H1 (cell line): Measurements from ENCODE around the gene CFH. TPM values are rescaled to one million over a fixed set of nuclear protein-coding genes. Genes with fewer than 3 reads are reported as not detected.
A peak's percentile ranks its signal among the peaks of the same experiment; 100 is the strongest.

Experiments
- CTCF ChIA-PET: fragments of 300-600 bp; sonication (Branson Sonifier 250); formaldehyde crosslinking; loops from one replicate; lab custom pipeline; 2021; ENCODE audit not compliant: partially characterized antibody; lab: Charles Lee
- POLR2A ChIA-PET: fragments of 300-600 bp; sonication (Branson Sonifier 250); formaldehyde crosslinking; loops from one replicate; lab custom pipeline; 2021; ENCODE audit warnings: inconsistent platforms; ENCODE audit not compliant: partially characterized antibody; lab: Charles Lee
- DNase-seq, 2 experiments: peaks; one replicate each; pipeline versions ENCODE4 v3.0.0 to v3.0.0-alpha.2; 2010 to 2022; ENCODE audit warnings: low spot score in 2 of 2, low read depth in 1 of 2, mixed read lengths in 1 of 2
- FAIRE-seq: peaks from 2 replicates; lab custom pipeline; 2011; peaks lifted over from hg19 to GRCh38; lab: Jason Lieb, UNC
- H2AFZ ChIP-seq: 2 replicates; pipeline ENCODE4 v1.8.1; 2012; ENCODE audit warnings: low read length, inconsistent platforms
- H2AK5ac ChIP-seq: 2 replicates; pipeline ENCODE4 v1.6.1; 2013; ENCODE audit warnings: low read depth, low read length
- H2BK120ac ChIP-seq: replicated peaks from 2 replicates; pipeline ENCODE3; 2013; ENCODE audit warnings: low read depth, low read length, inconsistent platforms
- H2BK12ac ChIP-seq: 2 replicates; pipeline ENCODE4 v1.6.1; 2013; ENCODE audit warnings: low read depth, low read length
- H2BK15ac ChIP-seq: 2 replicates; pipeline ENCODE4 v1.6.1; 2013; ENCODE audit warnings: low read length
- H2BK20ac ChIP-seq: 2 replicates; pipeline ENCODE4 v1.6.1; 2013; ENCODE audit warnings: low read length
- H2BK5ac ChIP-seq: 2 replicates; pipeline ENCODE4 v1.6.1; 2013; ENCODE audit warnings: low read depth, low read length
- H3K14ac ChIP-seq: 2 replicates; pipeline ENCODE4 v1.6.1; 2013; ENCODE audit warnings: inconsistent platforms; ENCODE audit not compliant: insufficient read length
- H3K18ac ChIP-seq: 2 replicates; pipeline ENCODE4 v1.6.1; 2013; ENCODE audit warnings: low read length; ENCODE audit errors: extremely low read depth
- H3K23ac ChIP-seq: 2 replicates; pipeline ENCODE4 v1.6.1; 2013; ENCODE audit warnings: inconsistent platforms; ENCODE audit not compliant: insufficient read length
- H3K23me2 ChIP-seq: 2 replicates; pipeline ENCODE4 v1.6.1; 2013; ENCODE audit warnings: low read depth, low read length
- H3K27ac ChIP-seq: 2 replicates; pipeline ENCODE4 v1.6.1; 2011; ENCODE audit warnings: low read depth, low read length, inconsistent platforms
- H3K27me3 ChIP-seq, 4 experiments: replicated peaks in 1 of 4; 1 replicate in 1 of 4; 2 replicates in 3 of 4; pipeline versions ENCODE4 v1.6.1 to v1.8.1; 2011 to 2013; ENCODE audit warnings: low read length in 3 of 4, mild to moderate bottlenecking in 3 of 4, inconsistent platforms in 2 of 4, mixed read lengths in 2 of 4, moderate library complexity in 1 of 4; ENCODE audit not compliant: control insufficient read depth in 3 of 4, insufficient read depth in 3 of 4; ENCODE audit errors: extremely low read depth in 1 of 4
- H3K36me3 ChIP-seq, 4 experiments: 2 replicates each; pipeline versions ENCODE4 v1.6.1 to v1.8.1; 2011 to 2013; ENCODE audit warnings: mild to moderate bottlenecking in 4 of 4, low read length in 3 of 4, moderate library complexity in 2 of 4, control low read depth in 1 of 4, inconsistent platforms in 1 of 4; ENCODE audit not compliant: insufficient read depth in 4 of 4, control insufficient read depth in 2 of 4
- H3K4ac ChIP-seq: replicated peaks from 2 replicates; pipeline ENCODE3; 2013; ENCODE audit warnings: low read length, low read depth, mixed read lengths, inconsistent platforms; ENCODE audit not compliant: insufficient read length
- H3K4me1 ChIP-seq, 4 experiments: replicated peaks in 1 of 4; 1 replicate in 1 of 4; 2 replicates in 3 of 4; pipeline versions ENCODE4 v1.6.1 to v1.8.1; 2011 to 2013; ENCODE audit warnings: low read length in 3 of 4, inconsistent platforms in 2 of 4, mixed read lengths in 1 of 4; ENCODE audit not compliant: insufficient read depth in 4 of 4, control insufficient read depth in 3 of 4
- H3K4me2 ChIP-seq, 2 experiments: 2 replicates each; pipeline versions ENCODE4 v1.6.1 to v1.8.1; 2011 to 2013; ENCODE audit warnings: low read depth in 2 of 2, low read length in 2 of 2, control low read depth in 1 of 2, inconsistent platforms in 1 of 2, mild to moderate bottlenecking in 1 of 2; ENCODE audit not compliant: insufficient read depth in 1 of 2
- H3K4me3 ChIP-seq, 4 experiments: fragments of 200-600, 300-600 bp in 1 of 4; sonication (generic), shearing (Covaris generic), sonication (Bioruptor Twin) in 1 of 4; 2 replicates each; pipeline versions ENCODE4 v1.5.1 to v1.8.1; 2011 to 2016; ENCODE audit warnings: low read length in 4 of 4, low read depth in 3 of 4, control low read depth in 2 of 4, inconsistent platforms in 2 of 4, mild to moderate bottlenecking in 2 of 4, mixed read lengths in 1 of 4, moderate library complexity in 1 of 4; ENCODE audit not compliant: insufficient read depth in 2 of 4; ENCODE audit errors: extremely low read depth in 1 of 4
- H3K56ac ChIP-seq: replicated peaks from 2 replicates; pipeline ENCODE3; 2013; ENCODE audit warnings: low read depth, mild to moderate bottlenecking, mixed read lengths, low read length, inconsistent platforms; ENCODE audit not compliant: insufficient read length
- H3K79me1 ChIP-seq: 2 replicates; pipeline ENCODE4 v1.6.1; 2013; ENCODE audit warnings: low read depth, low read length, control low read depth
- H3K79me2 ChIP-seq, 2 experiments: 2 replicates each; pipeline versions ENCODE4 v1.6.1 to v1.8.1; 2012 to 2013; ENCODE audit warnings: low read length in 2 of 2, mild to moderate bottlenecking in 2 of 2, inconsistent platforms in 1 of 2; ENCODE audit not compliant: insufficient read depth in 2 of 2, control insufficient read depth in 1 of 2
- H3K9ac ChIP-seq, 4 experiments: replicated peaks in 1 of 4; 1 replicate in 1 of 4; 2 replicates in 3 of 4; pipeline versions ENCODE4 v1.6.1 to v1.8.1; 2011 to 2013; ENCODE audit warnings: low read depth in 3 of 4, low read length in 3 of 4, control low read depth in 2 of 4, mild to moderate bottlenecking in 2 of 4, moderate library complexity in 2 of 4, inconsistent platforms in 1 of 4; ENCODE audit errors: extremely low read depth in 1 of 4
- H3K9me3 ChIP-seq, 2 experiments: 2 replicates each; pipeline versions ENCODE4 v1.6.1 to v1.8.1; 2012 to 2013; ENCODE audit warnings: mild to moderate bottlenecking in 2 of 2, moderate library complexity in 2 of 2, control low read depth in 1 of 2, inconsistent platforms in 1 of 2, low read depth in 1 of 2, low read length in 1 of 2, mixed read lengths in 1 of 2; ENCODE audit not compliant: insufficient read depth in 2 of 2
- H4K20me1 ChIP-seq, 2 experiments: replicated peaks in 1 of 2; 2 replicates each; pipeline versions ENCODE3 to v1.8.1; 2011 to 2013; ENCODE audit warnings: inconsistent platforms in 2 of 2, low read length in 2 of 2, mild to moderate bottlenecking in 1 of 2; ENCODE audit not compliant: insufficient read depth in 2 of 2, control insufficient read depth in 1 of 2
- H4K5ac ChIP-seq: 2 replicates; pipeline ENCODE4 v1.6.1; 2013; ENCODE audit warnings: low read length, low read depth, mixed read lengths, inconsistent platforms; ENCODE audit not compliant: insufficient read length
- H4K8ac ChIP-seq: 2 replicates; pipeline ENCODE4 v1.8.0; 2013; ENCODE audit warnings: mild to moderate bottlenecking, moderate library complexity, low read length, inconsistent platforms; ENCODE audit not compliant: insufficient read depth; ENCODE audit errors: extremely low read depth
- H4K91ac ChIP-seq: replicated peaks from 2 replicates; pipeline ENCODE3; 2013; ENCODE audit warnings: low read length, mixed read lengths, inconsistent platforms; ENCODE audit not compliant: insufficient read length
- TAF7 ChIP-seq: optimal IDR thresholded peaks from 2 replicates; pipeline ENCODE3; 2011; ENCODE audit warnings: low read depth, mild to moderate bottlenecking, inconsistent platforms, low read length, moderate library complexity, borderline replicate concordance
- WGBS, 2 experiments: shearing (Covaris generic) in 1 of 2; methylation state at CpG; one replicate each; pipeline versions ENCODE4 v1.1.6 to v1.1.7; 2013 to 2015; ENCODE audit warnings: low lambda C conversion rate in 2 of 2, mixed read lengths in 2 of 2, inconsistent platforms in 1 of 2, low coverage in 1 of 2, missing lambda C conversion rate in 1 of 2; ENCODE audit not compliant: insufficient replicate concordance in 2 of 2, insufficient coverage in 1 of 2, insufficient read length in 1 of 2; ENCODE audit errors: extremely low coverage in 1 of 2, missing lambda C conversion rate in 1 of 2; 5-methylcytosine and 5-hydroxymethylcytosine counted together
- polyA plus RNA-seq, 7 experiments: library from polyadenylated mRNA; depleted of rRNA in 3 of 7; stranded (reverse) in 5 of 7; unstranded in 2 of 7; fragments of >200 nt in 5 of 7; fragments of 200-250 nt in 2 of 7; gene quantifications; 1 replicate in 5 of 7; 2 replicates in 1 of 7; 4 replicates in 1 of 7; pipeline versions ENCODE4 v1.2.1 to v1.2.3, GENCODE V29; 2011 to 2013; ENCODE audit warnings: missing spikeins in 2 of 7, mixed read lengths in 2 of 7
- total RNA-seq: library from RNA; stranded (reverse); fragmentation: NEBNext Ultra II Directional; extraction: Animal tissue kit (Norgen Biotek cat#: 25700); gene quantifications from 2 replicates; pipeline ENCODE4 v1.2.1, GENCODE V29; 2021

CFH gene
- total and polyA plus RNA-seq, 2 of the 8 experiments (the other 6 are each of a cell fraction or from before 2014, with no cell fraction given): not detected

- CTCF ChIA-PET: interaction anchor here (1.3 kb wide), 1 partner anchor 19 kb away, joined by 5 read pairs; no protein-coding TSS in a partner anchor
- peak overlapping the region; percentile 82 to 85 for H3K4me2 ChIP-seq
- TF ChIP-seq TAF7: peak; percentile 47
These were observed 43.9 kb upstream of the CFH start for GRCh38 chr1:196607981-196608380.

More at GRCh38 chr1:196607981-196608380, 43.9 kb upstream of the CFH start:
- H2BK120ac ChIP-seq: peak overlapping the region; percentile 76
- peaks cover 0 to 4% (median 0%) of the 10 kb centered on the region in 4 experiments; a peak in 1 of 8 replicates for H3K36me3 ChIP-seq
- H3K14ac ChIP-seq: no peak overlapping the region
- peak overlapping the region; percentile 86 for H3K23ac ChIP-seq
- no peaks in the 10 kb centered on the region for H3K9me3 ChIP-seq
- peak overlapping the region; percentile 12 for H3K4ac ChIP-seq
- peak overlapping the region; percentile 85 for H3K27ac ChIP-seq
- H2BK5ac ChIP-seq: peak overlapping the region; percentile 99
- POLR2A ChIA-PET: interaction anchor here (0.7 to 3.1 kb wide), 17 partner anchors 8 to 889 kb away, joined by 3 to 18 read pairs (median 5); no protein-coding TSS in a partner anchor
- H4K5ac ChIP-seq: peak overlapping the region; percentile 99
- H2AFZ ChIP-seq: peak overlapping the region; percentile 95
- H2BK15ac ChIP-seq: peak overlapping the region; percentile 23; the same call in 1 of the 2 replicates
- no peak overlapping the region; the same call in 1 of the 2 replicates for H2AK5ac ChIP-seq
- peaks cover 6% of the 10 kb centered on the region; the same call in 1 of the 2 replicates for H3K23me2 ChIP-seq
- no peak overlapping the region for H2BK20ac ChIP-seq
- peaks cover 0 to 10% (median 8%) of the 10 kb centered on the region in 4 experiments; a peak in 5 of 7 replicates for H3K4me1 ChIP-seq
- peak overlapping the region; percentile 75 to 99 (median 82) for H3K9ac ChIP-seq
- no peaks in the 10 kb centered on the region for H3K27me3 ChIP-seq
- H3K79me1 ChIP-seq: no peaks in the 10 kb centered on the region
- peak overlapping the region; percentile 51 to 98 (median 88) for H3K4me3 ChIP-seq
- H2BK12ac ChIP-seq: peak overlapping the region; percentile 95; the same call in 1 of the 2 replicates
- H4K91ac ChIP-seq: peak overlapping the region; percentile 81
- no peak overlapping the region; the same call in 1 of the 2 replicates for H4K8ac ChIP-seq
- no peaks in the 10 kb centered on the region for H4K20me1 ChIP-seq
- H3K18ac ChIP-seq: peak overlapping the region; percentile 96
- no peak for DNase-seq
- peak overlapping the region; percentile 36 for H3K56ac ChIP-seq
- no peak for FAIRE-seq
- WGBS, 2 experiments: 0% methylated on average over 8 of the region's 8 CpGs; no CpG with 5 or more reads in 1 of the 2 experiments
- H3K79me2 ChIP-seq: peaks cover 0 to 49% of the 10 kb centered on the region in 2 experiments; a peak in 3 of 4 replicates
